WTC11 (cell line): ENCODE data around the gene TMEM221. TPM values are rescaled to one million over a fixed set of nuclear protein-coding genes. Genes with fewer than 3 reads are reported as not detected.
A peak's percentile ranks its signal among the peaks of the same experiment; 100 is the strongest.

Experiments used
- ATF1 ChIP-seq: sonication (generic); formaldehyde crosslinking; IDR thresholded peaks from 2 replicates; pipeline ENCODE4 v1.8.1; 2023; ENCODE audit warnings: mild to moderate bottlenecking, moderate library complexity, missing genetic modification reagents
- CBFB ChIP-seq: sonication (generic); formaldehyde crosslinking; IDR thresholded peaks from 2 replicates; pipeline ENCODE4 v1.8.1; 2022; ENCODE audit warnings: mild to moderate bottlenecking, low read depth, missing genetic modification reagents
- CREM ChIP-seq: sonication (generic); formaldehyde crosslinking; IDR thresholded peaks from 2 replicates; pipeline ENCODE4 v1.8.1; 2022; ENCODE audit warnings: mild to moderate bottlenecking, missing genetic modification reagents, moderate library complexity
- ETV6 ChIP-seq: sonication (generic); formaldehyde crosslinking; IDR thresholded peaks from 2 replicates; pipeline ENCODE4 v1.8.1; 2022; ENCODE audit warnings: mild to moderate bottlenecking, missing genetic modification reagents
- FOXP1 ChIP-seq: sonication (generic); formaldehyde crosslinking; IDR thresholded peaks from 2 replicates; pipeline ENCODE4 v1.8.0; 2022; ENCODE audit warnings: missing genetic modification reagents, mild to moderate bottlenecking, moderate library complexity, borderline replicate concordance
- GTF2I ChIP-seq: fragments of 250-450 bp; sonication (Bioruptor Pico); conservative IDR thresholded peaks from 2 replicates; pipeline ENCODE4 v1.4.0; 2021; ENCODE audit warnings: mild to moderate bottlenecking
- HMGA2 ChIP-seq: fragments of 250-450 bp; sonication (Bioruptor Pico); IDR thresholded peaks from 2 replicates; pipeline ENCODE4 v1.4.0; 2021; ENCODE audit warnings: mild to moderate bottlenecking, moderate library complexity
- NFE2L1 ChIP-seq: sonication (generic); formaldehyde crosslinking; IDR thresholded peaks from 2 replicates; pipeline ENCODE4 v1.8.1; 2023; ENCODE audit warnings: missing genetic modification reagents
- NFYB ChIP-seq: sonication (generic); formaldehyde crosslinking; conservative IDR thresholded peaks from 2 replicates; pipeline ENCODE4 v1.8.0; 2022; ENCODE audit warnings: low read depth, missing genetic modification reagents
- OVOL2 ChIP-seq: fragments of 250-450 bp; sonication (Bioruptor Pico); IDR thresholded peaks from 2 replicates; pipeline ENCODE4 v1.9.0; 2021; ENCODE audit warnings: mild to moderate bottlenecking, borderline replicate concordance
- SP1 ChIP-seq: sonication (generic); formaldehyde crosslinking; conservative IDR thresholded peaks from 2 replicates; pipeline ENCODE4 v1.8.1; 2022; ENCODE audit warnings: missing genetic modification reagents
- TCF7 ChIP-seq: sonication (generic); formaldehyde crosslinking; IDR thresholded peaks from 2 replicates; pipeline ENCODE4 v1.8.0; 2022; ENCODE audit warnings: mild to moderate bottlenecking, low read depth, missing genetic modification reagents, moderate library complexity
- ZNF232 ChIP-seq: sonication (generic); formaldehyde crosslinking; IDR thresholded peaks from 2 replicates; pipeline ENCODE4 v1.8.0; 2022; ENCODE audit warnings: mild to moderate bottlenecking, missing genetic modification reagents
- total RNA-seq: library from RNA; stranded (reverse); gene quantifications from 3 replicates; pipeline ENCODE4 v1.2.3, GENCODE V29; 2021
- TF ChIP-seq, protein P1 (sequence below): fragments of 250-450 bp; sonication (Bioruptor Pico); IDR thresholded peaks from 2 replicates; pipeline ENCODE4 v2.1.2; 2022; ENCODE audit warnings: mild to moderate bottlenecking, moderate library complexity
- TF ChIP-seq, protein P2 (sequence below): fragments of 250-450 bp; sonication (Bioruptor Pico); IDR thresholded peaks from 2 replicates; pipeline ENCODE4 v1.9.0; 2021; ENCODE audit warnings: moderate library complexity, mild to moderate bottlenecking, inconsistent platforms, borderline replicate concordance
- TF ChIP-seq, protein P3 (sequence below): sonication (generic); formaldehyde crosslinking; IDR thresholded peaks from 2 replicates; pipeline ENCODE4 v1.8.0; 2022; ENCODE audit warnings: missing genetic modification reagents
- TF ChIP-seq, protein P4 (sequence below): fragments of 250-450 bp; sonication (Bioruptor Pico); IDR thresholded peaks from 2 replicates; pipeline ENCODE4 v1.9.0; 2021; ENCODE audit warnings: mild to moderate bottlenecking, borderline replicate concordance
- TF ChIP-seq, protein P5 (sequence below): fragments of 250-450 bp; sonication (Bioruptor Pico); IDR thresholded peaks from 2 replicates; pipeline ENCODE4 v1.9.0; 2021; ENCODE audit warnings: mild to moderate bottlenecking
- TF ChIP-seq, protein P6 (sequence below): sonication (generic); formaldehyde crosslinking; IDR thresholded peaks from 2 replicates; pipeline ENCODE4 v1.8.1; 2023; ENCODE audit warnings: mild to moderate bottlenecking, missing genetic modification reagents
- TF ChIP-seq, protein P7 (sequence below): sonication (generic); formaldehyde crosslinking; conservative IDR thresholded peaks from 2 replicates; pipeline ENCODE4 v1.8.1; 2022; ENCODE audit warnings: mild to moderate bottlenecking, missing genetic modification reagents
- TF ChIP-seq, protein P8 (sequence below): sonication (generic); formaldehyde crosslinking; IDR thresholded peaks from 2 replicates; pipeline ENCODE4 v1.8.1; 2022; ENCODE audit warnings: mild to moderate bottlenecking, missing genetic modification reagents, moderate library complexity, borderline replicate concordance

The TMEM221 gene
- total RNA-seq, 1 experiment from 2014 or later = 1.2 TPM

- TF ChIP-seq, protein P1, sequence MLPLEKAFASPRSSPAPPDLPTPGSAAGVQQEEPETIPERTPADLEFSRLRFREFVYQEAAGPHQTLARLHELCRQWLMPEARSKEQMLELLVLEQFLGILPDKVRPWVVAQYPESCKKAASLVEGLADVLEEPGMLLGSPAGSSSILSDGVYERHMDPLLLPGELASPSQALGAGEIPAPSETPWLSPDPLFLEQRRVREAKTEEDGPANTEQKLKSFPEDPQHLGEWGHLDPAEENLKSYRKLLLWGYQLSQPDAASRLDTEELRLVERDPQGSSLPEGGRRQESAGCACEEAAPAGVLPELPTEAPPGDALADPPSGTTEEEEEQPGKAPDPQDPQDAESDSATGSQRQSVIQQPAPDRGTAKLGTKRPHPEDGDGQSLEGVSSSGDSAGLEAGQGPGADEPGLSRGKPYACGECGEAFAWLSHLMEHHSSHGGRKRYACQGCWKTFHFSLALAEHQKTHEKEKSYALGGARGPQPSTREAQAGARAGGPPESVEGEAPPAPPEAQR (CRISPR knock-in tag) = no peak
- TF ChIP-seq GTF2I (CRISPR knock-in tag) = no peak
- peak; percentile 70; the same call in 1 of the 2 replicates for TF ChIP-seq SP1 (CRISPR knock-in tag)
- TF ChIP-seq, protein P2, sequence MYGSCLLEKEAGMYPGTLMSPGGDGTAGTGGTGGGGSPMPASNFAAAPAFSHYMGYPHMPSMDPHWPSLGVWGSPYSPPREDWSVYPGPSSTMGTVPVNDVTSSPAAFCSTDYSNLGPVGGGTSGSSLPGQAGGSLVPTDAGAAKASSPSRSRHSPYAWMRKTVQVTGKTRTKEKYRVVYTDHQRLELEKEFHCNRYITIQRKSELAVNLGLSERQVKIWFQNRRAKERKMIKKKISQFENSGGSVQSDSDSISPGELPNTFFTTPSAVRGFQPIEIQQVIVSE (CRISPR knock-in tag) = no peak
- TF ChIP-seq, protein P3, sequence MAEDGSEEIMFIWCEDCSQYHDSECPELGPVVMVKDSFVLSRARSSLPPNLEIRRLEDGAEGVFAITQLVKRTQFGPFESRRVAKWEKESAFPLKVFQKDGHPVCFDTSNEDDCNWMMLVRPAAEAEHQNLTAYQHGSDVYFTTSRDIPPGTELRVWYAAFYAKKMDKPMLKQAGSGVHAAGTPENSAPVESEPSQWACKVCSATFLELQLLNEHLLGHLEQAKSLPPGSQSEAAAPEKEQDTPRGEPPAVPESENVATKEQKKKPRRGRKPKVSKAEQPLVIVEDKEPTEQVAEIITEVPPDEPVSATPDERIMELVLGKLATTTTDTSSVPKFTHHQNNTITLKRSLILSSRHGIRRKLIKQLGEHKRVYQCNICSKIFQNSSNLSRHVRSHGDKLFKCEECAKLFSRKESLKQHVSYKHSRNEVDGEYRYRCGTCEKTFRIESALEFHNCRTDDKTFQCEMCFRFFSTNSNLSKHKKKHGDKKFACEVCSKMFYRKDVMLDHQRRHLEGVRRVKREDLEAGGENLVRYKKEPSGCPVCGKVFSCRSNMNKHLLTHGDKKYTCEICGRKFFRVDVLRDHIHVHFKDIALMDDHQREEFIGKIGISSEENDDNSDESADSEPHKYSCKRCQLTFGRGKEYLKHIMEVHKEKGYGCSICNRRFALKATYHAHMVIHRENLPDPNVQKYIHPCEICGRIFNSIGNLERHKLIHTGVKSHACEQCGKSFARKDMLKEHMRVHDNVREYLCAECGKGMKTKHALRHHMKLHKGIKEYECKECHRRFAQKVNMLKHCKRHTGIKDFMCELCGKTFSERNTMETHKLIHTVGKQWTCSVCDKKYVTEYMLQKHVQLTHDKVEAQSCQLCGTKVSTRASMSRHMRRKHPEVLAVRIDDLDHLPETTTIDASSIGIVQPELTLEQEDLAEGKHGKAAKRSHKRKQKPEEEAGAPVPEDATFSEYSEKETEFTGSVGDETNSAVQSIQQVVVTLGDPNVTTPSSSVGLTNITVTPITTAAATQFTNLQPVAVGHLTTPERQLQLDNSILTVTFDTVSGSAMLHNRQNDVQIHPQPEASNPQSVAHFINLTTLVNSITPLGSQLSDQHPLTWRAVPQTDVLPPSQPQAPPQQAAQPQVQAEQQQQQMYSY (CRISPR knock-in tag) = no peak
- TF ChIP-seq, protein P4, sequence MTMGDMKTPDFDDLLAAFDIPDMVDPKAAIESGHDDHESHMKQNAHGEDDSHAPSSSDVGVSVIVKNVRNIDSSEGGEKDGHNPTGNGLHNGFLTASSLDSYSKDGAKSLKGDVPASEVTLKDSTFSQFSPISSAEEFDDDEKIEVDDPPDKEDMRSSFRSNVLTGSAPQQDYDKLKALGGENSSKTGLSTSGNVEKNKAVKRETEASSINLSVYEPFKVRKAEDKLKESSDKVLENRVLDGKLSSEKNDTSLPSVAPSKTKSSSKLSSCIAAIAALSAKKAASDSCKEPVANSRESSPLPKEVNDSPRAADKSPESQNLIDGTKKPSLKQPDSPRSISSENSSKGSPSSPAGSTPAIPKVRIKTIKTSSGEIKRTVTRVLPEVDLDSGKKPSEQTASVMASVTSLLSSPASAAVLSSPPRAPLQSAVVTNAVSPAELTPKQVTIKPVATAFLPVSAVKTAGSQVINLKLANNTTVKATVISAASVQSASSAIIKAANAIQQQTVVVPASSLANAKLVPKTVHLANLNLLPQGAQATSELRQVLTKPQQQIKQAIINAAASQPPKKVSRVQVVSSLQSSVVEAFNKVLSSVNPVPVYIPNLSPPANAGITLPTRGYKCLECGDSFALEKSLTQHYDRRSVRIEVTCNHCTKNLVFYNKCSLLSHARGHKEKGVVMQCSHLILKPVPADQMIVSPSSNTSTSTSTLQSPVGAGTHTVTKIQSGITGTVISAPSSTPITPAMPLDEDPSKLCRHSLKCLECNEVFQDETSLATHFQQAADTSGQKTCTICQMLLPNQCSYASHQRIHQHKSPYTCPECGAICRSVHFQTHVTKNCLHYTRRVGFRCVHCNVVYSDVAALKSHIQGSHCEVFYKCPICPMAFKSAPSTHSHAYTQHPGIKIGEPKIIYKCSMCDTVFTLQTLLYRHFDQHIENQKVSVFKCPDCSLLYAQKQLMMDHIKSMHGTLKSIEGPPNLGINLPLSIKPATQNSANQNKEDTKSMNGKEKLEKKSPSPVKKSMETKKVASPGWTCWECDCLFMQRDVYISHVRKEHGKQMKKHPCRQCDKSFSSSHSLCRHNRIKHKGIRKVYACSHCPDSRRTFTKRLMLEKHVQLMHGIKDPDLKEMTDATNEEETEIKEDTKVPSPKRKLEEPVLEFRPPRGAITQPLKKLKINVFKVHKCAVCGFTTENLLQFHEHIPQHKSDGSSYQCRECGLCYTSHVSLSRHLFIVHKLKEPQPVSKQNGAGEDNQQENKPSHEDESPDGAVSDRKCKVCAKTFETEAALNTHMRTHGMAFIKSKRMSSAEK (CRISPR knock-in tag) = no peak
- no peak for TF ChIP-seq CREM (CRISPR knock-in tag)
- TF ChIP-seq FOXP1 (CRISPR knock-in tag) = peak; percentile 88; the same call in 1 of the 2 replicates
- TF ChIP-seq HMGA2 = no peak
- TF ChIP-seq ATF1 (CRISPR knock-in tag) = no peak
- no peak for TF ChIP-seq NFE2L1 (CRISPR knock-in tag)
- no peak for TF ChIP-seq TCF7 (CRISPR knock-in tag)
- TF ChIP-seq, protein P5, sequence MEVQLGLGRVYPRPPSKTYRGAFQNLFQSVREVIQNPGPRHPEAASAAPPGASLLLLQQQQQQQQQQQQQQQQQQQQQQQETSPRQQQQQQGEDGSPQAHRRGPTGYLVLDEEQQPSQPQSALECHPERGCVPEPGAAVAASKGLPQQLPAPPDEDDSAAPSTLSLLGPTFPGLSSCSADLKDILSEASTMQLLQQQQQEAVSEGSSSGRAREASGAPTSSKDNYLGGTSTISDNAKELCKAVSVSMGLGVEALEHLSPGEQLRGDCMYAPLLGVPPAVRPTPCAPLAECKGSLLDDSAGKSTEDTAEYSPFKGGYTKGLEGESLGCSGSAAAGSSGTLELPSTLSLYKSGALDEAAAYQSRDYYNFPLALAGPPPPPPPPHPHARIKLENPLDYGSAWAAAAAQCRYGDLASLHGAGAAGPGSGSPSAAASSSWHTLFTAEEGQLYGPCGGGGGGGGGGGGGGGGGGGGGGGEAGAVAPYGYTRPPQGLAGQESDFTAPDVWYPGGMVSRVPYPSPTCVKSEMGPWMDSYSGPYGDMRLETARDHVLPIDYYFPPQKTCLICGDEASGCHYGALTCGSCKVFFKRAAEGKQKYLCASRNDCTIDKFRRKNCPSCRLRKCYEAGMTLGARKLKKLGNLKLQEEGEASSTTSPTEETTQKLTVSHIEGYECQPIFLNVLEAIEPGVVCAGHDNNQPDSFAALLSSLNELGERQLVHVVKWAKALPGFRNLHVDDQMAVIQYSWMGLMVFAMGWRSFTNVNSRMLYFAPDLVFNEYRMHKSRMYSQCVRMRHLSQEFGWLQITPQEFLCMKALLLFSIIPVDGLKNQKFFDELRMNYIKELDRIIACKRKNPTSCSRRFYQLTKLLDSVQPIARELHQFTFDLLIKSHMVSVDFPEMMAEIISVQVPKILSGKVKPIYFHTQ = no peak
- TF ChIP-seq CBFB (CRISPR knock-in tag) = no peak; the same call in 1 of the 2 replicates
- TF ChIP-seq, protein P6, sequence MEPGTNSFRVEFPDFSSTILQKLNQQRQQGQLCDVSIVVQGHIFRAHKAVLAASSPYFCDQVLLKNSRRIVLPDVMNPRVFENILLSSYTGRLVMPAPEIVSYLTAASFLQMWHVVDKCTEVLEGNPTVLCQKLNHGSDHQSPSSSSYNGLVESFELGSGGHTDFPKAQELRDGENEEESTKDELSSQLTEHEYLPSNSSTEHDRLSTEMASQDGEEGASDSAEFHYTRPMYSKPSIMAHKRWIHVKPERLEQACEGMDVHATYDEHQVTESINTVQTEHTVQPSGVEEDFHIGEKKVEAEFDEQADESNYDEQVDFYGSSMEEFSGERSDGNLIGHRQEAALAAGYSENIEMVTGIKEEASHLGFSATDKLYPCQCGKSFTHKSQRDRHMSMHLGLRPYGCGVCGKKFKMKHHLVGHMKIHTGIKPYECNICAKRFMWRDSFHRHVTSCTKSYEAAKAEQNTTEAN (CRISPR knock-in tag) = 0 out of 2 replicates have a peak, but pooled peaks have one; percentile 75
- TF ChIP-seq ETV6 (CRISPR knock-in tag) = no peak; the same call in 1 of the 2 replicates
- TF ChIP-seq, protein P7, sequence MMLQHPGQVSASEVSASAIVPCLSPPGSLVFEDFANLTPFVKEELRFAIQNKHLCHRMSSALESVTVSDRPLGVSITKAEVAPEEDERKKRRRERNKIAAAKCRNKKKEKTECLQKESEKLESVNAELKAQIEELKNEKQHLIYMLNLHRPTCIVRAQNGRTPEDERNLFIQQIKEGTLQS (CRISPR knock-in tag) = no peak
- no peak for TF ChIP-seq OVOL2
- TF ChIP-seq, protein P8, sequence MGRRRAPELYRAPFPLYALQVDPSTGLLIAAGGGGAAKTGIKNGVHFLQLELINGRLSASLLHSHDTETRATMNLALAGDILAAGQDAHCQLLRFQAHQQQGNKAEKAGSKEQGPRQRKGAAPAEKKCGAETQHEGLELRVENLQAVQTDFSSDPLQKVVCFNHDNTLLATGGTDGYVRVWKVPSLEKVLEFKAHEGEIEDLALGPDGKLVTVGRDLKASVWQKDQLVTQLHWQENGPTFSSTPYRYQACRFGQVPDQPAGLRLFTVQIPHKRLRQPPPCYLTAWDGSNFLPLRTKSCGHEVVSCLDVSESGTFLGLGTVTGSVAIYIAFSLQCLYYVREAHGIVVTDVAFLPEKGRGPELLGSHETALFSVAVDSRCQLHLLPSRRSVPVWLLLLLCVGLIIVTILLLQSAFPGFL (CRISPR knock-in tag) = no peak
- no peak for TF ChIP-seq NFYB (CRISPR knock-in tag)
- no peak for TF ChIP-seq ZNF232 (CRISPR knock-in tag)
These were observed 40.3 kb upstream of the TMEM221 start (continued) for GRCh38 chr19:17488593-17489391.
